IMR-90 (cell line): ENCODE data around the gene CEP76. TPM values are rescaled to one million over a fixed set of nuclear protein-coding genes. Genes with fewer than 3 reads are reported as not detected.

Experiments used
- ATAC-seq: fragments of 200-7000 bp; cut with Tn5 transposase; 2 replicates; pipeline ENCODE4 v1.9.1; 2020; ENCODE audit warnings: low read depth, mild to moderate bottlenecking, moderate library complexity
- BruUV-seq: library from RNA; stranded (reverse); fragments of 400-500 nt; replicated peaks from 2 replicates; lab custom pipeline; 2021; lab: Mats Ljungman, UMichigan
- CTCF ChIA-PET: fragments of 300-600 bp; formaldehyde crosslinking; extraction: SDS; loops from one replicate; lab custom pipeline; 2021; ENCODE audit warnings: antibody characterized with exemption; lab: Yijun Ruan, JAX
- POLR2A ChIA-PET: fragments of 300-600 bp; sonication (Branson Sonifier 250); formaldehyde crosslinking; loops from one replicate; lab custom pipeline; 2022; ENCODE audit warnings: antibody characterized with exemption; ENCODE audit not compliant: unreplicated experiment; lab: Charles Lee
- DNase-seq: peaks from one replicate; pipeline ENCODE4 v3.0.0; 2013
- H2AFZ ChIP-seq: replicated peaks from 2 replicates; pipeline ENCODE3; 2013; ENCODE audit warnings: low read length, mild to moderate bottlenecking; ENCODE audit not compliant: poor library complexity
- H2AK5ac ChIP-seq: 2 replicates; pipeline ENCODE4 v1.6.1; 2013; ENCODE audit warnings: low read depth, low read length, inconsistent platforms
- H2AK9ac ChIP-seq: replicated peaks from 2 replicates; pipeline ENCODE3; 2013; ENCODE audit warnings: mild to moderate bottlenecking, low read depth, low read length, moderate library complexity; ENCODE audit not compliant: poor library complexity
- H2BK120ac ChIP-seq: 2 replicates; pipeline ENCODE4 v1.6.1; 2013; ENCODE audit warnings: low read depth, low read length, inconsistent platforms
- H2BK15ac ChIP-seq: 3 replicates; pipeline ENCODE4 v1.6.1; 2013; ENCODE audit warnings: low read depth, low read length, inconsistent platforms
- H2BK20ac ChIP-seq: 2 replicates; pipeline ENCODE4 v1.6.1; 2013; ENCODE audit warnings: low read depth, mild to moderate bottlenecking, inconsistent platforms, low read length, moderate library complexity
- H2BK5ac ChIP-seq: 2 replicates; pipeline ENCODE4 v1.6.1; 2013; ENCODE audit warnings: mild to moderate bottlenecking, low read depth, low read length, inconsistent platforms; ENCODE audit not compliant: poor library complexity, severe bottlenecking
- H3K14ac ChIP-seq: replicated peaks from 2 replicates; pipeline ENCODE4 v1.6.1; 2013; ENCODE audit warnings: low read depth, low read length, inconsistent platforms
- H3K18ac ChIP-seq: 2 replicates; pipeline ENCODE4 v1.6.1; 2013; ENCODE audit warnings: low read depth, low read length, control low read depth
- H3K23ac ChIP-seq: 2 replicates; pipeline ENCODE4 v1.6.1; 2013; ENCODE audit warnings: low read depth, low read length, inconsistent platforms
- H3K27ac ChIP-seq: 2 replicates; pipeline ENCODE4 v1.5.1; 2013; ENCODE audit warnings: mild to moderate bottlenecking, control low read depth, low read length; ENCODE audit not compliant: insufficient read depth
- H3K27me3 ChIP-seq: 2 replicates; pipeline ENCODE4 v1.6.1; 2013; ENCODE audit warnings: low read length; ENCODE audit not compliant: control insufficient read depth, insufficient read depth
- H3K36me3 ChIP-seq: 2 replicates; pipeline ENCODE4 v1.6.1; 2013; ENCODE audit warnings: low read length, mixed read lengths; ENCODE audit not compliant: control insufficient read depth, insufficient read depth
- H3K4ac ChIP-seq: 2 replicates; pipeline ENCODE4 v1.6.1; 2013; ENCODE audit warnings: low read depth, low read length, inconsistent platforms
- H3K4me1 ChIP-seq: 2 replicates; pipeline ENCODE4 v1.6.1; 2013; ENCODE audit warnings: low read length, mixed read lengths; ENCODE audit not compliant: control insufficient read depth, insufficient read depth
- H3K4me2 ChIP-seq: 2 replicates; pipeline ENCODE4 v1.6.1; 2013; ENCODE audit warnings: low read depth, mild to moderate bottlenecking, control low read depth, low read length, moderate library complexity
- H3K4me3 ChIP-seq: 2 replicates; pipeline ENCODE4 v1.5.1; 2013; ENCODE audit warnings: low read depth, mild to moderate bottlenecking, control low read depth, low read length, moderate library complexity; ENCODE audit not compliant: insufficient read depth
- H3K56ac ChIP-seq: 2 replicates; pipeline ENCODE4 v1.6.1; 2013; ENCODE audit warnings: low read length, inconsistent platforms; ENCODE audit not compliant: insufficient read depth; ENCODE audit errors: extremely low read depth
- H3K79me1 ChIP-seq, 2 experiments: 2 replicates each; pipeline ENCODE4 v1.6.1; 2013; ENCODE audit warnings: low read length in 2 of 2, inconsistent platforms in 1 of 2, low read depth in 1 of 2
- H3K9ac ChIP-seq: 2 replicates; pipeline ENCODE4 v1.6.1; 2013; ENCODE audit warnings: low read depth, low read length, control low read depth
- H3K9me1 ChIP-seq: 2 replicates; pipeline ENCODE4 v1.6.1; 2013; ENCODE audit warnings: low read length, inconsistent platforms; ENCODE audit not compliant: insufficient read depth
- H3K9me3 ChIP-seq: 2 replicates; pipeline ENCODE4 v1.6.1; 2013; ENCODE audit warnings: low read length; ENCODE audit not compliant: control insufficient read depth, insufficient read depth
- H4K20me1 ChIP-seq: 2 replicates; pipeline ENCODE4 v1.6.1; 2013; ENCODE audit warnings: low read length, inconsistent platforms; ENCODE audit not compliant: insufficient read depth
- H4K5ac ChIP-seq: 2 replicates; pipeline ENCODE4 v1.6.1; 2013; ENCODE audit warnings: mild to moderate bottlenecking, low read depth, low read length, control low read depth
- H4K8ac ChIP-seq, 2 experiments: 2 replicates each; pipeline ENCODE4 v1.6.1; 2013; ENCODE audit warnings: low read depth in 2 of 2, low read length in 2 of 2, control low read depth in 1 of 2, inconsistent platforms in 1 of 2
- H4K91ac ChIP-seq: 2 replicates; pipeline ENCODE4 v1.6.1; 2013; ENCODE audit warnings: low read depth, low read length, inconsistent platforms; ENCODE audit not compliant: insufficient read depth
- BHLHE40 ChIP-seq: fragments of 150-350 bp; IDR thresholded peaks from 2 replicates; pipeline ENCODE4 v1.6.1; 2016; ENCODE audit warnings: mild to moderate bottlenecking, low read depth, low read length
- ELK1 ChIP-seq: fragments of 150-350 bp; IDR thresholded peaks from 2 replicates; pipeline ENCODE4 v1.6.1; 2016; ENCODE audit warnings: low read depth, mild to moderate bottlenecking, low read length, moderate library complexity, borderline replicate concordance
- MAFK ChIP-seq: IDR thresholded peaks from 2 replicates; pipeline ENCODE4 v1.6.1; 2012; ENCODE audit warnings: low read depth, low read length, improper control_type of control experiment
- NFE2L2 ChIP-seq: fragments of 150-350 bp; IDR thresholded peaks from 2 replicates; pipeline ENCODE4 v1.6.1; 2016; ENCODE audit warnings: low read depth, mild to moderate bottlenecking, low read length
- RAD21 ChIP-seq: IDR thresholded peaks from 2 replicates; pipeline ENCODE4 v1.6.1; 2012; ENCODE audit warnings: low read length, improper control_type of control experiment
- SMC3 ChIP-seq: fragments of 150-350 bp; IDR thresholded peaks from 2 replicates; pipeline ENCODE4 v1.6.1; 2016; ENCODE audit warnings: low read depth, mild to moderate bottlenecking, antibody characterized with exemption, low read length, moderate library complexity
- WGBS, 2 experiments: methylation state at CpG; one replicate each; pipeline versions ENCODE4 v1.1.5 to v1.1.7; 2013; ENCODE audit warnings: missing lambda C conversion rate in 2 of 2; ENCODE audit not compliant: insufficient read length in 1 of 2; ENCODE audit errors: extremely low coverage in 2 of 2; 5-methylcytosine and 5-hydroxymethylcytosine counted together
- dilution Hi-C: fragments of 300-500 bp; cut with HindIII; formaldehyde crosslinking; loops from one replicate; pipeline ENCODE4 v1.14.3; 2018; ENCODE audit warnings: low sequenced_read_pairs; ENCODE audit not compliant: unreplicated experiment
- in situ Hi-C: fragments of 300-500 bp; cut with MboI; formaldehyde crosslinking; loops from 3 replicates; pipeline ENCODE4 v1.14.3; 2019; ENCODE audit warnings: low sequenced_read_pairs, inconsistent platforms, mixed read lengths
- intact Hi-C: fragments of 100-400 bp; cut with micrococcal nuclease; formaldehyde crosslinking; loops from 2 replicates; pipeline ENCODE4 v1.10.0; 2022
- polyA plus RNA-seq, 3 experiments: library from polyadenylated mRNA; depleted of rRNA; stranded (reverse); fragments of >200 nt; gene quantifications; 2 replicates each; pipeline ENCODE4 v1.2.3, GENCODE V29; 2012; ENCODE audit warnings: low replicate concordance in 1 of 3
- total RNA-seq: library from RNA; depleted of rRNA; stranded (reverse); fragments of >200 nt; gene quantifications from 2 replicates; pipeline ENCODE4 v1.2.3, GENCODE V29; 2012

Gene CEP76
- total and polyA plus RNA-seq, 2 of the 4 experiments (the other 2 are of a cell fraction) = 5.1 to 8.1 TPM

DNA sequence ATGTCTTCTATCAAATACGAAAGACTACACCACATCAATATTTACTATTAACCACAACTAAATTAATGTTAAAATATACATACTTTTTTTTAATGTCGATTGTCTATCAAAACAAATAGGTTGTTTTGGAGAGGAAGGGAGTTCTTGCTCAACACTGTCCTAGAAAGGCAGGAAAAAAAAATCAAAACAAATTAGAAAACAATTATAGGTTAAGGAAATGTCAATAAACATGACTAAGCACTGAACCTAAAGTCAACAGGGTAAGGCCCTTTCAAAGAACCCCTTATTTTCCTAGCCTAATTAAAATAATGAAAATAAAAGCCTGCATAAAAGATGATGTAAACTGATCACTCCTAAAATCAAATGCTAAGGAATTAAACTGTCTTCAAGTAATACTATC, 2.8 kb downstream of the CEP76 start:
- intact Hi-C loops (no loop called here), dilution Hi-C loops (no loop called here), in situ Hi-C loops (no loop called here)
- Histone ChIP-seq H4K8ac (no peak overlapping the region), H3K36me3 (no peaks in the 10 kb centered on the region), H3K4me3 (no peak overlapping the region), H2BK15ac (no peak overlapping the region), H3K9me1 (no peaks in the 10 kb centered on the region), H4K20me1 (no peaks in the 10 kb centered on the region), H4K91ac (no peak overlapping the region), H3K4me2 (no peak overlapping the region), H3K9me3 (no peaks in the 10 kb centered on the region), H2AK5ac (no peak overlapping the region), H2AFZ (no peak overlapping the region), H3K4me1 (peaks cover 4% of the 10 kb centered on the region; the same call in 1 of the 2 replicates), H2BK20ac (no peak overlapping the region), H3K27ac (no peak overlapping the region), H3K56ac (no peak overlapping the region), H2BK5ac (no peak overlapping the region), H3K4ac (no peak overlapping the region), H3K14ac (no peak overlapping the region), H3K79me1 (peaks cover 15 to 22% of the 10 kb centered on the region in 2 experiments), H3K18ac (no peak overlapping the region), H3K27me3 (no peaks in the 10 kb centered on the region), H2AK9ac (no peak overlapping the region), H3K9ac (no peak overlapping the region), H2BK120ac (no peak overlapping the region), H3K23ac (no peak overlapping the region), H4K5ac (no peak overlapping the region)
- no TSS peak for BruUV-seq
- ATAC-seq = no peak
- DNase-seq = no peak
- POLR2A ChIA-PET = no interaction called here
- TF ChIP-seq NFE2L2 (no peak), BHLHE40 (no peak), RAD21 (no peak), MAFK (no peak), ELK1 (no peak), SMC3 (no peak)
- CTCF ChIA-PET = interaction anchor here (0.7 kb wide), 1 partner anchor 20 kb away, joined by 6 read pairs; no protein-coding TSS in a partner anchor
- no CpG with 5 or more reads among the region's 2 CpGs for WGBS, 2 experiments
